Measurements from ENCODE around the gene CCNY. TPM values are rescaled to one million over a fixed set of nuclear protein-coding genes. Genes with fewer than 3 reads are reported as not detected.

The CCNY gene
- total RNA-seq, 4 donors from 2014 or later, result 23.9 to 68.1 (median 39.5) TPM

GRCh38 chr10:35316218-35316967 is 19.9 kb upstream of the CCNY start:
- TF ChIP-seq POLR2A (IDR thresholded peaks at IDR 0.05), result no peak
- H3K4me1 ChIP-seq, result no peaks in the 10 kb centered on the region
- H3K27ac ChIP-seq, result no peak overlapping the region
- intact Hi-C loops (cut with DNase I; ENCODE audit: low total_unique reads), result no loop called here
- no peaks in the 10 kb centered on the region for H3K9me3 ChIP-seq
- ATAC-seq, result no peak
- in situ Hi-C loops (cut with MboI; ENCODE audit: low sequenced_read_pairs in 4 of 4), result no loop called here
- peaks cover 0 to 18% of the 10 kb centered on the region in 2 donors for H3K36me3 ChIP-seq
- no peaks in the 10 kb centered on the region for H3K27me3 ChIP-seq
- H3K4me3 ChIP-seq, result no peak overlapping the region
- no peak for DNase-seq

- ATAC-seq (no peak), DNase-seq (no peak)
- TF ChIP-seq POLR2A (IDR thresholded peaks at IDR 0.05), result no peak
- TF ChIP-seq CTCF (IDR thresholded peaks at IDR 0.05 in 4 of 5, conservative IDR thresholded peaks at IDR 0.05 in 1 of 5), result no peak
- H3K27me3 ChIP-seq, result no peaks in the 10 kb centered on the region
- H3K36me3 ChIP-seq, result peaks cover 0 to 18% of the 10 kb centered on the region in 2 donors
- H3K27ac ChIP-seq, result no peak overlapping the region
- in situ Hi-C loops (cut with MboI; ENCODE audit: low sequenced_read_pairs in 4 of 4), result no loop called here
- intact Hi-C loops (cut with DNase I; ENCODE audit: low total_unique reads), result no loop called here
- H3K9me3 ChIP-seq, result no peaks in the 10 kb centered on the region
- H3K4me1 ChIP-seq, result no peaks in the 10 kb centered on the region
- H3K4me3 ChIP-seq, result no peak overlapping the region
Measured at GRCh38 chr10:35318551-35318950, 17.8 kb upstream of the CCNY start.

- TF ChIP-seq CTCF (IDR thresholded peaks at IDR 0.05 in 4 of 5, conservative IDR thresholded peaks at IDR 0.05 in 1 of 5) (no peak), POLR2A (IDR thresholded peaks at IDR 0.05) (no peak)
- Histone ChIP-seq H3K4me3 (no peak overlapping the region), H3K4me1 (no peaks in the 10 kb centered on the region), H3K27me3 (no peaks in the 10 kb centered on the region), H3K36me3 (peaks cover 0 to 13% of the 10 kb centered on the region in 2 donors), H3K27ac (no peak overlapping the region), H3K9me3 (no peaks in the 10 kb centered on the region)
- DNase-seq, result no peak
- intact Hi-C loops (cut with DNase I; ENCODE audit: low total_unique reads) (no loop called here), in situ Hi-C loops (cut with MboI; ENCODE audit: low sequenced_read_pairs in 4 of 4) (no loop called here)
- ATAC-seq, result no peak
Measured at GRCh38 chr10:35320341-35320740, 16.0 kb upstream of the CCNY start.

GRCh38 chr10:35322636-35323035 is 13.7 kb upstream of the CCNY start:
- H3K4me3 ChIP-seq, result no peak overlapping the region
- intact Hi-C loops (cut with DNase I; ENCODE audit: low total_unique reads), result no loop called here
- DNase-seq (no peak), ATAC-seq (no peak)
- no peak overlapping the region for H3K27ac ChIP-seq
- no peaks in the 10 kb centered on the region for H3K4me1 ChIP-seq
- H3K27me3 ChIP-seq, result no peaks in the 10 kb centered on the region
- no peak for TF ChIP-seq POLR2A (IDR thresholded peaks at IDR 0.05)
- no peak for TF ChIP-seq CTCF (IDR thresholded peaks at IDR 0.05 in 4 of 5, conservative IDR thresholded peaks at IDR 0.05 in 1 of 5)
- H3K9me3 ChIP-seq, result no peaks in the 10 kb centered on the region
- no peaks in the 10 kb centered on the region for H3K36me3 ChIP-seq
- in situ Hi-C loops (cut with MboI; ENCODE audit: low sequenced_read_pairs in 4 of 4), result no loop called here

- in situ Hi-C loops (cut with MboI; ENCODE audit: low sequenced_read_pairs in 4 of 4) (no loop called here), intact Hi-C loops (cut with DNase I; ENCODE audit: low total_unique reads) (no loop called here)
- Histone ChIP-seq H3K4me1 (peaks cover 9 to 12% of the 10 kb centered on the region in 2 donors), H3K27ac (no peak overlapping the region), H3K36me3 (no peaks in the 10 kb centered on the region), H3K4me3 (no peak overlapping the region), H3K9me3 (no peaks in the 10 kb centered on the region), H3K27me3 (no peaks in the 10 kb centered on the region)
- DNase-seq, result no peak
- no peak for ATAC-seq
- TF ChIP-seq CTCF (IDR thresholded peaks at IDR 0.05 in 4 of 5, conservative IDR thresholded peaks at IDR 0.05 in 1 of 5), result no peak
- TF ChIP-seq POLR2A (IDR thresholded peaks at IDR 0.05), result no peak
Measured at GRCh38 chr10:35324196-35324595, 12.1 kb upstream of the CCNY start.
